Smooth muscle cell (in vitro differentiated cells): ENCODE results near the gene IL2RA. TPM values are rescaled to one million over a fixed set of nuclear protein-coding genes. Genes with fewer than 3 reads are reported as not detected.

Experiments used
- DNase-seq: peaks from one replicate; lab custom pipeline; 2025; ENCODE audit not compliant: unreplicated experiment; lab: John Stamatoyannopoulos, UW
- H2AFZ ChIP-seq: fragments of 200-600 bp; sonication (generic); 2 replicates; pipeline ENCODE4 v1.6.0; 2016; ENCODE audit warnings: antibody characterized with exemption, low read depth, mild to moderate bottlenecking
- H3F3A ChIP-seq: fragments of 200-600 bp; sonication (generic); 2 replicates; pipeline ENCODE4 v1.6.0; 2017; ENCODE audit warnings: antibody characterized with exemption, low read depth
- H3K27ac ChIP-seq: fragments of 200-600 bp; sonication (generic); 2 replicates; pipeline ENCODE4 v1.5.1; 2016; ENCODE audit warnings: low read depth, mild to moderate bottlenecking
- H3K27me3 ChIP-seq: fragments of 200-600 bp; sonication (generic); 2 replicates; pipeline ENCODE4 v1.6.1; 2016; ENCODE audit warnings: low read depth, mild to moderate bottlenecking
- H3K36me3 ChIP-seq: fragments of 200-600 bp; sonication (generic); 2 replicates; pipeline ENCODE4 v1.5.1; 2016; ENCODE audit warnings: low read depth
- H3K4me1 ChIP-seq: fragments of 200-600 bp; sonication (generic); 2 replicates; pipeline ENCODE4 v1.5.1; 2016; ENCODE audit warnings: low read depth
- H3K4me2 ChIP-seq: fragments of 200-600 bp; sonication (generic); 2 replicates; pipeline ENCODE4 v1.6.0; 2016; ENCODE audit warnings: mild to moderate bottlenecking
- H3K4me3 ChIP-seq: fragments of 200-600 bp; sonication (generic); 2 replicates; pipeline ENCODE4 v1.5.1; 2016; ENCODE audit warnings: mild to moderate bottlenecking
- H3K79me2 ChIP-seq: fragments of 200-600 bp; sonication (generic); 2 replicates; pipeline ENCODE4 v1.6.0; 2016; ENCODE audit warnings: low read depth, mild to moderate bottlenecking
- H3K9ac ChIP-seq: fragments of 200-600 bp; sonication (generic); 2 replicates; pipeline ENCODE4 v1.6.0; 2016; ENCODE audit warnings: low read depth
- H3K9me3 ChIP-seq: fragments of 200-600 bp; sonication (generic); replicated peaks from 2 replicates; pipeline ENCODE4 v1.5.1; 2016; ENCODE audit warnings: low read depth
- H4K20me1 ChIP-seq: fragments of 200-600 bp; sonication (generic); 2 replicates; pipeline ENCODE4 v1.6.0; 2016; ENCODE audit warnings: low read depth
- WGBS: methylation state at CpG from one replicate; pipeline ENCODE4 v1.1.7; 2016; ENCODE audit warnings: low lambda C conversion rate; 5-methylcytosine and 5-hydroxymethylcytosine counted together
- polyA plus RNA-seq: library from polyadenylated mRNA; unstranded; fragments of >200 nt; fragmentation: Nextera tagmentation; extraction: Ambion mirVana; gene quantifications from 2 replicates; pipeline ENCODE4 v1.2.1, GENCODE V29; 2016
- total RNA-seq: library from RNA; depleted of rRNA; stranded (reverse); fragments of >200 nt; gene quantifications from 2 replicates; pipeline ENCODE4 v1.2.3, GENCODE V29; 2014
- TF ChIP-seq, protein P1 (sequence below): fragments of 200-600 bp; sonication (generic); IDR thresholded peaks from 2 replicates; pipeline ENCODE4 v1.5.1; 2017; ENCODE audit warnings: borderline replicate concordance, mild to moderate bottlenecking, antibody characterized with exemption; ENCODE audit not compliant: insufficient read depth, poor library complexity, severe bottlenecking

The IL2RA gene
- total and polyA plus RNA-seq, 2 experiments from 2014 or later = not detected

DNA sequence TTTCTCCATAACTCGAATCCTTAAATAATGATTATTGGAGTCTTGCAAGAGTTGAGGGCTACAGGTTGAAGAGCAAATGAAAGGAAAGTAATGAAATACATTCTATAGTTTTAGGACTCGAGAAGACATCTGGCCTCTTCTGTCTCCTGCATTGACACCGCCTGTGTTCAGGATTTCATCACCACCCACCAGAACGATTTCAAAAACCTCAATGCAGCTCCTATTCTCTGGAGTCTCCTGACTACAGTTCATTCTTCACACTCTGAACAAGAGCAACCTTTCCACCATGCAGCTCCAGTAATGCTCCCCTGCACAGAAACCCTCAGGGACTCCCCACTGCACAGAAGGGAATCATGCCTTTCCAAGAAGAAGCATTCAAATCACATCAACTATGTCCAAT, 90.3 kb downstream of the IL2RA start:
- H3F3A ChIP-seq = no peaks in the 10 kb centered on the region
- H3K27ac ChIP-seq = no peak overlapping the region
- H3K9me3 ChIP-seq = no peaks in the 10 kb centered on the region
- H3K79me2 ChIP-seq = no peaks in the 10 kb centered on the region
- TF ChIP-seq, protein P1, sequence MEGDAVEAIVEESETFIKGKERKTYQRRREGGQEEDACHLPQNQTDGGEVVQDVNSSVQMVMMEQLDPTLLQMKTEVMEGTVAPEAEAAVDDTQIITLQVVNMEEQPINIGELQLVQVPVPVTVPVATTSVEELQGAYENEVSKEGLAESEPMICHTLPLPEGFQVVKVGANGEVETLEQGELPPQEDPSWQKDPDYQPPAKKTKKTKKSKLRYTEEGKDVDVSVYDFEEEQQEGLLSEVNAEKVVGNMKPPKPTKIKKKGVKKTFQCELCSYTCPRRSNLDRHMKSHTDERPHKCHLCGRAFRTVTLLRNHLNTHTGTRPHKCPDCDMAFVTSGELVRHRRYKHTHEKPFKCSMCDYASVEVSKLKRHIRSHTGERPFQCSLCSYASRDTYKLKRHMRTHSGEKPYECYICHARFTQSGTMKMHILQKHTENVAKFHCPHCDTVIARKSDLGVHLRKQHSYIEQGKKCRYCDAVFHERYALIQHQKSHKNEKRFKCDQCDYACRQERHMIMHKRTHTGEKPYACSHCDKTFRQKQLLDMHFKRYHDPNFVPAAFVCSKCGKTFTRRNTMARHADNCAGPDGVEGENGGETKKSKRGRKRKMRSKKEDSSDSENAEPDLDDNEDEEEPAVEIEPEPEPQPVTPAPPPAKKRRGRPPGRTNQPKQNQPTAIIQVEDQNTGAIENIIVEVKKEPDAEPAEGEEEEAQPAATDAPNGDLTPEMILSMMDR = no peak
- 88% methylated on average over 4 of the region's 4 CpGs for WGBS
- H3K27me3 ChIP-seq = peaks cover 40% of the 10 kb centered on the region
- no peaks in the 10 kb centered on the region for H3K4me1 ChIP-seq
- H4K20me1 ChIP-seq = no peaks in the 10 kb centered on the region
- H3K4me2 ChIP-seq = no peak overlapping the region
- no peak overlapping the region for H3K9ac ChIP-seq
- H2AFZ ChIP-seq = no peak overlapping the region
- no peaks in the 10 kb centered on the region for H3K36me3 ChIP-seq
- H3K4me3 ChIP-seq = no peak overlapping the region
- DNase-seq = no peak

DNA sequence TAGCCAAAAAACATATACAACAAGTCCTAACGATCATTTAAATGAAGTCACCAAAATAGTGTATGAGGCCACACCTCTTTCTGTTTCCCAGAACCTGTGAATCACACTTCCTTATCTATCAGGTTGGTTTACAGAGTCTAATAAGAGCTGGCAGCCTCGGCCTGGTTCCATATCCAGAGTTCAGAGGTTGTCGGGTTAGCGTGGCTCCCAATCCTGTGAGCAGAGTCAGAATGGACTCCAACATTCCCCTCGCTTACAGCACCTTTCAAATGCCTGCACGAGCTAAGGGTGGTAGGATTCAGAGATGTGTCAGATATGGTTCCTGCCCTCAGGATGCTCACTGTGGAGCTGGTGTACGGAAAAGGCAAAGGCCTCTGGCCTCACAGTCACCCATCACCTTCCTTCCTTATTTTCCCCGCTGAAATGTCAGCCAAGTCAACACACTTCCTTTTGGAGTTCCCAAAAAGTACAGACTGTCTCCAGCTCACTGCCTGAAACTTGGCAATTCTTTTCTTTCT, 90.8 kb downstream of the IL2RA start:
- TF ChIP-seq, protein P1 = no peak
- H2AFZ ChIP-seq = no peak overlapping the region

DNA sequence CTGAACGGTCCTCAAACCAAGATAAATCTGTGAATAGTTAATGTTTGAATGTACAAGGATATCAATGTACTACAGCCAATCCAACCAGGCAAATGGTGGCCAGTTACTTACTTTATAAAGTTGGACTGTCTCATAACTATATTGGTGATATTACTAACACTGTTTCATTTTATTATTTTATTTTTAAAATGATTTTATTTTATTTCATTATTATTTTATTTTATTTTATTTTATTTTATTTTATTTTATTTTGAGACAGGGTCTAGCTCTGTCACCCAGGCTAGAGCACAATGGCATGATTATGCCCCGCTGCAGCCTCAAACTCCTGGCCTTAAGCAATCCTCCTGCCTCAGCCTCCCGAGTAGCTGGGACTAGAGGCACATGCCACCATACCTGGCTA, 91.6 kb downstream of the IL2RA start:
- Histone ChIP-seq H3K27ac (no peak overlapping the region), H3K9ac (no peak overlapping the region), H3K4me3 (no peak overlapping the region), H3K79me2 (no peaks in the 10 kb centered on the region), H2AFZ (no peak overlapping the region), H3K36me3 (no peaks in the 10 kb centered on the region), H3F3A (no peaks in the 10 kb centered on the region), H3K27me3 (peaks cover 27% of the 10 kb centered on the region), H3K9me3 (no peaks in the 10 kb centered on the region), H3K4me2 (no peak overlapping the region), H4K20me1 (no peaks in the 10 kb centered on the region), H3K4me1 (no peaks in the 10 kb centered on the region)
- DNase-seq = no peak
- WGBS = 87% methylated on average over 3 of the region's 3 CpGs
- TF ChIP-seq, protein P1 = no peak

More for the DNA sequence above, 90.8 kb downstream of the IL2RA start:
- Histone ChIP-seq H3K4me2 (no peak overlapping the region), H3K4me3 (no peak overlapping the region), H3K27me3 (peaks cover 35% of the 10 kb centered on the region), H4K20me1 (no peaks in the 10 kb centered on the region), H3K79me2 (no peaks in the 10 kb centered on the region), H3F3A (no peaks in the 10 kb centered on the region), H3K4me1 (no peaks in the 10 kb centered on the region), H3K9ac (no peak overlapping the region), H3K9me3 (no peaks in the 10 kb centered on the region), H3K36me3 (no peaks in the 10 kb centered on the region), H3K27ac (no peak overlapping the region)
- WGBS = 85% methylated on average over 8 of the region's 8 CpGs
- DNase-seq = no peak

DNA sequence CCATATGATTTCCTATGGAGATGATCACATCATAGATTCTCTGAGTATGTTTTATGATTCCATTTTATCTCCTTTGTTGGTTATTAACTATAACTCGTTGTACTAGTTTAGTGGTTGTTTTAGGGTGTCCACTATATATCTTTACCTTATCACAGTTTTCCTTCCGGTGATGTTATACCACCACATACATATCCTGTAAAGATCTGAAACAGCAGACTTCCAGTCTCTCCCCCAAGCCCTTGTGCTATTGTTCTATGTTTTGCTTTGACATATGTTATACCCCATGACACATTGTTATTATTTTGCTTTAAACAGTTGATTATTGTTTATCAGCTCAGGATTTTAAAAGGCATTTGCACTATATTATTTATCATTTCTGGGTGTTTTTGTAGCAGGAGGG, 92.1 kb downstream of the IL2RA start:
- Histone ChIP-seq H3K27ac (no peak overlapping the region), H3K79me2 (no peaks in the 10 kb centered on the region), H3F3A (no peaks in the 10 kb centered on the region), H3K4me2 (no peak overlapping the region), H3K27me3 (peaks cover 22% of the 10 kb centered on the region), H2AFZ (no peak overlapping the region), H3K9ac (no peak overlapping the region), H4K20me1 (no peaks in the 10 kb centered on the region), H3K36me3 (no peaks in the 10 kb centered on the region), H3K4me1 (no peaks in the 10 kb centered on the region), H3K9me3 (no peaks in the 10 kb centered on the region), H3K4me3 (no peak overlapping the region)
- 88% methylated on average over 2 of the region's 2 CpGs for WGBS
- TF ChIP-seq, protein P1 = no peak
- DNase-seq = no peak
